Femur (tissue), 1 donor: Measurements from ENCODE around the gene SLC39A3.

Experiments
- DNase-seq: peaks from one replicate; pipeline ENCODE4 v3.0.0-alpha.2; 2017

Gene SLC39A3

DNA sequence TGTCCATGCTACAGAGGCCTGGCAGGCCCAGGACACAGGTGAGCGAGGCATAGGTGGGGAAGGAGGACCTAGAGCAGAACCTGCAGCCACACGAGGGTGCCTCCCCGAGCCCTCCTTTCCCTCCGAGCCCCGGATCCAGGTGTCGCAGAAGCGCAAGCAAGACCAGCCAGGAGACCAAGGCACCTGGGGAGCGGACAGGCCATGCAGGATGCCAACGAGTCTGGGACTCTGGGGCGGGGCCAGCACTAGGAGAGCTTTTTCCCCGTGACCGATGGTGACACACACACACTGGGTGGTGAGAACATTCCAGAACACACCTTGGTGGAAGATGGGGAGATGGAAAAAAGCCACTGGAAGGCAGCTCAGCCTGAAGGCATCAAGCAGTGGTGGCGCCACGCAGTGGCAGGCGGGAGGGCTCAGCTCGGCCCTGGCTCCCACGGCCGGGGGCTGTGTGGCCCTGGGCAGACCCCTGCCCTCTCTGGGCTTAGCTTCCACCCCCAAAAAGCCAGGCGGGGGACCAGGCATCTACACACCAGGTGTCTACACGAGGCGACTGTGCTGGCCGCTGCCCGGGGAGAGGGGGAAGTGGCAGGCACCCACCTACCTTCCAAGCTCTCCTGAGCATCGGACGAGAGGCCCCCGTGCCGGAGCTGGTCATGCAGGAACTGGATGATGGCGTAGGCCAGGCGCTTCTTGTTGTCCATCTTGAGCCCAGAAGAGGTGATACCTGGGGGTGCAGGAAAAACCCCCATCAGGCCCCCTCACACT is 28.7 kb upstream of the SLC39A3 start:
- no peak for DNase-seq

DNA sequence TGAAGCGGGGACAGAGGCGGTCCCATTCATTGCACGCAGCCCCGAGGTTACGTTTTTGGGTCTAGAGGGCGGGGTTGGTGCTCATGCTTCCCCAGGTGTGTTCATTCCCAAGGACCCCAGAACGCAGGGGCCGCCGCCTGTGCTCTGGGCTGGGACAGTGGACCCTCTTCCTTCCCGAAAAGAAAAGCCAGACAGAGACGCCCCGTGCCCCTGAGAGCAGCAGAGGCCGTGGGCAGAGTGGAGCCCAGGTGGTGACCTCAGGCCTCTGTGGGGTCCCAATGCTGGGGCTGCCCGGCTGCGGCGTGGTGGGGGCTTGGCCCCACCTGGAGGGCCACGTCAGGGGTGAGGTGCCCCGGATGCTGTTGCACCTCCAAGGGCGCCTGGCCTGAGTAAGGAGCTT is 27.9 kb upstream of the SLC39A3 start:
- no peak for DNase-seq

DNA sequence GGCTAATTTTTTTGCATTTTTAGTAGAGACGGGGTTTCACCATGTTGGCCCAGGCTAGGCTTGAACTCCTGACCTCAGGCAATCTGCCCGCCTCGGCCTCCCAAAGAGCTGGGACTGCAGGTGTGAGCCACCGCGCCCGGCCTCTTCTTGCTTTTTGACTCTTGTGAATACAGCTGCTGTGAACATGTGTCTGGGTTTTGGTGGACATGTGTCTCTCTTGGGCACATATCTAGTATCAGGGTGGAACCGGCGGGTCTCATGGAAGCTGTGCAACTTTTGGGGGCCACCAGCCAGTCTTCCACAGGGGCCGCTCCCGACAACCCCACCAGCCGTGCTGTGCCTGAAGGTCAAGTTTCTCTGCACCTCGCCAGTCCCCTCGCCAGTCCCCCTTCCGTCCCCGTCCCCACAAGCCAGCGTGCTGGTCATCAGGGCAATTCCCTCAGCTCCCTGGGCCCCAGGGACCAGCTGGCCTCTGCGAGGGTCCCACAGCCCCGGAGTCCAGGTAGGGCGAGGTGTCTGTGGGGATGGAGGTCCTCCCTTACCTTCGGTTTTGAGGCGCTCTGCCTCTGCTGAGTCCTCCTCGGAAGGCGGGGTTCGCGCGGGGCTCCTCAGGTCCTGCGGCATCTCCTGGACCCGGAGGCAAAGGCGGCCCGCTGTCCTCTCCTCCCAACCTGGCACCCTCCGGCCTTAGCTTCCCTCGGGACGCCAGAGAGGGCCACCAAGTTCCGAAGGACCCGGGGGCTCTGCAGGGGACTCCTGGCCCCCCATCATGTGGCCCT is 27.0 kb upstream of the SLC39A3 start:
- no peak for DNase-seq

DNA sequence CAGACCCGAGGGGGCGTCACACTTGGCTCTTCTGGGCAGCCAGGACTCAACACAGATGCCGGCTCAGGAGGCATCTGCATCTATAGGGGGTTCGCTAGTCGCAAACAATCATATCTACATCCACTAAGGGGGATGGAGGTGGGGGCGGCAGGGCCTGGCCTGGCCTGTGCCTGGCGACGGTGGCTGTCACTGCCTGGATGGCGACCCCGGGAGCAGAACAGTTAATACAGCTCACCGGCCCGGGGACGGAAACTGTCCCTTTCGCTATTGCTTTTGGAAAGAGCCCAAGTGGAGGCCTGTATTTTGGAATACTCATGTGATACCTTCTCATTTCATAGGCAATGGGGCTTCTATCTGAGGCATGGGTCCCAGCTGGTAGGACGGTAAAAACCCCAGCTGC is 25.6 kb upstream of the SLC39A3 start:
- DNase-seq, result no peak

DNA sequence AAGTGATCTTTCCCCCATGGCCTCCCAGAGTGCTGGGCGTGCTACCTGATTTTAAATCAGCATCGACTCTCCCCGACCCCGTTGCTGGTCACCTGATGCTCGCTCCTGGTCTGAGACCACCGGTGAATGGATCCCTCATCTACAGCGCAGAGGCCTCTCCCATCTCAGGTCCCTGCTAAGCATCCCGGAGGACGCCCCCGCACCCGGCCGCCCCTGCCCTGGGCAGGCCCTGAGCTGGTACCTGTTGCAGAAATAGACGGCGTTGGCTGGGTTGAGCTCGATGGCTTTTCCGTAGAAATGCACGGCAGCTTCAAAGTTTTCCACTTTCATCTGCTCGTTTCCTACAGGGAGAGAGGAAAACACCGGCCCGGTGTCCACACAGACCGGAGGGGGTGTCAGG is 25.1 kb upstream of the SLC39A3 start:
- DNase-seq, result no peak

DNA sequence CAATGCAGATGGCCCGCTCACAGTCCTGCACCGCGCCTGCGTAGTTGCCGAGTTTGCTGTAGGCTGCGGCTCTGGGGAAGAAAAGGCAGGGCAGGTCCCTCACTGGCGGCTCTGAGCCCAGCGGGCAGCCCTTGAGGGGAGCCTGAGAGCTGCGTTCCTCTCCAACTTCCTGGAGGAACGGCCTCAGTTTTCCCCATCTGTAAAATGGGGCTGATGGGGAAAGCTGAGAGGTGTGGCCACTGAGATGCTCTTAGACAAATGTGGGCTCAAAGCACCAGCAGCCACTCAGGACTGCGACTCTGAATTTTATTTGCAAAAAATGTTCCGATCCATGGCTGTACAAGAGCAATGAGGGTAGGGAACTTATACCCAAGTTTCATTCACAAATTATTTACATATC is 23.9 kb upstream of the SLC39A3 start:
- no peak for DNase-seq

DNA sequence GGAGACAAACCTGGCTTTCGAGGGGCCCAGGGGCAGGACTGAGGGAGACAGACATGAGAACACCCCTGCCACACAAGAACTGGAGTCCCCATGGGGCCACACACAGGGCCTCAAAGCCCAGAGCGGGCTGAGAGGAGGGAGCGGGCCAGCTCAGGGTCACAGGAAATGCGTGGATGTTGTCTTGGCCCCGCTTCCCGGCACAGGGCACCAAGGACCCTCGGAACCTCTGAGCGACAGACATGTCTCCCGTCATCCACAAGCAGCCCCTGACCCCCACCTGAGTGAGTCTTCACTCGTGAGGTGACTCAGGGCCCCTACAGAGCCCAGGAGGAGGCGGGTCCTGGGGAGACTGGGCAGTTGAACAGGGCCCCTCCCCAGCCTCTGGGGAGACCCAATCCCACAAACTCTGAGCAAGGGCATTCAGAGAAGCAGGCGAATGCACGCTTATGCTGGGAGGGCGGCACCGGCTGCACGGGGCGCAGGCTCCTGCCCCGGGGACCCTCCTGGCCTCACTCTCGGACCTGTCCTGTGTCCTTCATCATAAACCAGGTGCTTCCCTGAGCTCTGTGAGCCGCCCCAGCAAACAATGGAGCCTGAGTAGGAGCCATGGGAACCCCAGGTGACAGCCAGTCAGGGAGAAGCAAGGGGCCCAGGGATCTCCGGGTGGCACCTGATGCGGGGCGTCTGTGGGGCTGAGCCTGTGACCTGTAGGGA is 23.1 kb upstream of the SLC39A3 start:
- no peak for DNase-seq

DNA sequence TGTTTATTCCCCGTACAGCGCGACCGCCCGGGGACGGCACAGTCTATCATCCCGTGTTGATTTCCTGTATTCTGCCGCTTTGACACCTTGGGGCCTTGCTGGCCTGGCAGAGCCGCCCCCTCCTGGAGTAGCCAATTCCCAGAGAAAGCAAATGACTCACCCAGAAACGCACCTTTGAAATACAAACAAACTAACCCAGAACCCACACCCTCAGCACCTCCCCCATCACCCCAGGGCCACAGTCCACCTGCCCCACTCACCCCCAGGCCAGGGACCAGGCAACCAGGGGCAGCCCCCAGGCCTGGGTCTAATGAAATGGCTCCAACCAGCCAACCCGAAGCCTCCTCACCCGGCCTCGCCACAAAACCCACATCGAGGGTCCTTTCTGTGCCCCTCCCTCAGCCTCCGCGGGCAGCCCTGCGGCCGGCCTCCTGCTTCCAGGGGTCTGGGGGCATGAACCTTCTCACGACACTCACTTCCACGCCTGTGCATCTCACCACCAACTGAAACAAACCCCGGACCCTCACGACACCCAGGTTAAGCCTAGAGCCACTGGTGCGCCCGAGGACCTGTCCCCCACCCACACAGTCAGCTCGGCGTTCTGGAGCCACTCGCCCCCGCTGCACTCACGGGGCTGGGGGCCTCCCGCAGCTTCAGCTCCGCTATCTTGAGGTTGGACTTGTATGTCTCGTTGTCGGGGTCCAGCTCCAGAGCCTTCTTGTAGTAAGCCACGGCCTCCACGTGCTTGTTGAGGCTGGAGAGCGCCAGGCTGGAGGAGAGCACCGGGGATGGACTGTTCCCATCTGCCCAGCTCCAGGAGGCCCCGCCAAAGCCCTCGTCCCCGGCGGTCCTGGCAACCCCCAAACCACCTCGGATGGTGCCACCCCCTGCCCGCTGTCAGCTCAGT is 22.3 kb upstream of the SLC39A3 start:
- no peak for DNase-seq

DNA sequence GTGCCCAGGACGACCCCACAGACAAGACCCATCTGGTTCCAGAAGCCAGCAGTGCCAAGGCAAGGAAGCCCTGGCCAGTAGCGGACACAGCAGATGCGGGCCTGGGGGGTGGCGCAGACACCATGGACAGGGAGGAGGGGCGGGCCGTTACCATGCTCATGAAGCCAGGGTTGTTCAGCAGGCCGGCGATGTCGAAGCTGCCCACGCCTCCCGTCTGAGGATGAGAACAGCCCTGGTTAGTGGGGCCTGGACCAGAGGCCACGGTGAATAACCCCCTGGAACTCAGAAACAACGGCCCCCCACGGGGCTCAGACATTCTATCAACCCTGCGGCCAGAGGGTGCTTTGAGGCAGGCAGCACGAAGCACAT is 21.5 kb upstream of the SLC39A3 start:
- DNase-seq, result no peak

DNA sequence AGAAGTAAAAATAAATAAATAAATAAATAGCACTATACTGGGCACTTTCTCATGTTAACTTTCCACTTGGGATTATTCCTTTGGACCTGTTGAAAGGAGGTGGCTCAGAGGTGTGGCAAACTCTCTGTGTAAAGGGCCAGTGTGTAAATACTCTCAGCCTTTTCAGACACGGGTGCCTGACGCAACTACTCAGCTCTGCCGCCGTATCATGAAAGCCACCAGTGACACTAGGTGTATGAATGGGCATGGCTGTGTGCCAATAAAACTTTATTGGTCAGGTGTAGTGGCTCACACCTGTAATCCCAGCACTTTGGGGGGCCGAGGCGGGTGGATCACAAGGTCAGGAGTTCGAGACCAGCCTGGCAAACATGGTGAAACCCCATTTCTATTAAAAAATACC is 20.1 kb upstream of the SLC39A3 start:
- DNase-seq, result no peak

DNA sequence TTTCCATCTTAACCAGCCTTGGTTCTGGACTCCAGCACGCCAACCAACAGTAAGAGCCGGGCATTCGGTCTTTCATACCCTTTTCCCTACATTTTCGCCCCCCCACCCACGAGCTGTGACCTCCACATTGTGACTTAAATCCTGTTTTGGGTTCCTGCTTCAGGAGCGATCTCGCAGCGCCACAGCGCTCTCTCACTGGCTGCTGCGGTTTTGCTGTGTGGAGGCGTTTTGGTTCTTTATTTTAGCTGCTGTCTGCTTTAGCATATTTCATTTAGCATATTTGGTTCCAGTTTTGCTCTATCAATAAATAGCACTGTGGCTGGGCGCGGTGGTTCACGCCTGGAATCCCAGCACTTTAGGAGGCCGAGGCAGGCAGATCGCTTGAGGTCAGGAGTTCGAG is 19.5 kb upstream of the SLC39A3 start:
- DNase-seq, result no peak

DNA sequence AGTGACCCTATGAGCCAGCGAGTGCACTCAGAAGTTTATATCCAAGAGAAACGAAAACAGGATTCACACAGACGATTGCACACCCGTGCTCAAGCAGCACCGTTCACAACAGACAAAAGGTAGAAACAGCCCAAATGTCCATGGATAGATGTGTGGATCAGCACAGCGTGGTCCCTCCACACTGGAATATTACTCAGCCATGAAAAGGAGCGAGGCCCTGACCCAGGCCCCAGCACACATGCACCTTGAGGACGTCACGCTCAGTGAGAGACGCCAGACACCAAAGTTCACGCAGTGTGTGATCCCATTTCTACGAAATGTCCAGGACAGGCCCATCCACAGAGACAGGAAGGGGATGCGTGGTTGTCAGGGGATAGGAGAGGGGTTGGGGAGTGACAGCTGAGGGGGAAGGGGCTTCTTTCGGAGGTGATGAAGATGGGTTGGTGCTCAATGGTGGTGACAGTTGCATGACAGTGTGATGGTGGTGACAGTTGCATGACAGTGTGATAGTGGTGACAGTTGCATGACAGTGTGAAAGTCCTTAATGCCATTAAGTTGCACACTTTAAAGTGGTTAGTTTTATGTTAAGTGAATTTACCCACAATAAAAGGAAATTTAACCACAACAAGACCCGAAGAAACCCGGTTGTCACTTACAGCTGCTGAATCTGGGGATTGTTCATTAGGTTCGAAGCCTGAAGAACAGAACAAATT is 18.9 kb upstream of the SLC39A3 start:
- no peak for DNase-seq

DNA sequence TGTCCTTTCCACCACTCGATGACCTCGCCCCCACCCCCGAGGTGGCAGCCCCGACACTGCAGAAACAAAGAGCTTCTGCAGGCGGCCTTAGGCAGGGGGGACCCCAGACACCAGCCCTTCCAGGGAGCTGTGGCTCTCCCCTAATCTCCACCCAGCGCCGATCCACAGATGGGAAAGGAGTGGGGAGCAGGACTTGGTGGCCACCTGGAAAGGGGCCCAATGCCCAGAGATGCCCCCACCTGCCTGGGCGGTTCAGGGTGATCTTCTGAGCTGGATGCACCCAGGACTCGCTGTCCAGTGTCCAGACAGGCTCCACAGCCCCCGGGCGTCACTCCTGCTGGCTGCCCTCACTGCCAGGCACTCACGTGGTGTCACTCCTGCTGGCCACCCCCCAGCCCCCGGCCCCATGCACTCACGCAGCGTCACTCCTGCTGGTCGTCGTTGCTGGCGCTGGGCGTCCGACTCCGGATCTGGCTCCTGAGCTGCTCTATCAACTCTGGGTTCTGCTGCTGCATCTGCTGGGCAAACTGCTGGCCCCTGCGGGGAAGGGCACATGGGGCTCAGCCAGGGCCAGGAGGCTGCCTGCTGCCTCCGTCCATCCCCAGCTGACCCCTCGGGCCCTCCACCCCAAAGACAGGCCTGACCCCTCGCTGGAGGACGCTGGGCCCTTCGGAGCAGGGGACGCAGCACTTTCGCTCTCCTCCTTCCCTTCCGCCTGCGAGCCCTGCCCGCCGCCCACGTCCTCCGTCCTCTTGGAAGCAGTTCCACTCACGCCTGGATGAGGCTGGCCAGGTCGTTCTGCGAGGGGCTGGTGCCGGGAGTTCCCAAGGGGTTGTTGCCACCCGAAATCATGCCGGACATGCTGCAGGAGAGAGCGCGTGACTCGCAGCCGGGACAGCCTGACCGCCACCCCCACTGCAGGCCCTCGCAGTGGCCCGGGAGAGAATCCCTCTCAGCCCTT is 17.4 kb upstream of the SLC39A3 start:
- no peak for DNase-seq

DNA sequence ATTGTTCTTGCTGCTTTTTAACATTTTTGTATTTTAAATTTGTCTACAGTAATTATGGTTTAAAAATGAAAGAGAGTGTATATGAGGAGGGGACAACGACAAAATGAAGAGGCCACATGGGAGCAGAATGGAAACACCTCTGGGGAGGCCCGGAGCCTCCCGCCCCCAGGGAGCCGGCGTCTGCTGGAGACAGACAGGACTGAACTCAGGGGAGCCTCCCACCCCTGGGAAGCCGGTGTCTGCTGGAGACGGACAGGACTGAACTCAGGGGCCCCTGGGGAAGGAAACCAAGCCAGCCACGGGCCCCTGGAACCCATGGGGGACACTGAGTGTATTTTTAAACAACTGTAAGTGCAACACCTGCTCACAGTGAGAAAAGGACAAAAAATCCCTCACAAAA is 16.7 kb upstream of the SLC39A3 start:
- DNase-seq, result no peak

DNA sequence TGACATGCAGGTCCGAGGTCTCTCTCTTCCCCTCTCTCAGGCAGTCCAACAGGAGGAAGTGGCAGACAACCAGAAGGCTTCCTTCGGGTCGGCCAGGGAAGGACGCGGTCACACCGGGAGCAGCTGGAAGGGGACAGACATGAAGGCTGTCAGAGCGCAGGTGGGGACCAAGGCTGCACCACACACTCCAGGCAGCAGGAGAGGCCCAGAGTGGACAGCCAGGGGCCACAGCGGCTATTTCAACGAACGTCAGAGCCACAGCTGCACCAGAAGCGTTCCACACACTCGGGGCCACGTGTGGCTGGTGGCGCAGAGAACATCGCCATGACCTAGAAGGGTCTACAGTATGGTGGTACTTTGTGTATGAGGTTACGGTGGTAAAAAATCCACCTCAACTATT is 16.0 kb upstream of the SLC39A3 start:
- no peak for DNase-seq

DNA sequence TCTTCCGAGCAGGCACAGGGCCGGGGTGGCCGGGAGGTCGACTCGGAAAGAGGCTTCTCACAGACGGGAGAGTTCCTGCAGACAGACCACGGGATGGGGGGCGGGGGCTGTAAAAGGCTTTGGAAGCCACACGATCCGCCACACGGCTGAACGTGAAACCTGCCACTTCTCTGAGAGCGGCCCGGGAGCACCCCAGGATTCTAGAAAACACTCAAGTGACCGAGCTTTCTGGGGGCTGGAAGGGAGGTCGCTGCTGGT is 15.6 kb upstream of the SLC39A3 start:
- no peak for DNase-seq

DNA sequence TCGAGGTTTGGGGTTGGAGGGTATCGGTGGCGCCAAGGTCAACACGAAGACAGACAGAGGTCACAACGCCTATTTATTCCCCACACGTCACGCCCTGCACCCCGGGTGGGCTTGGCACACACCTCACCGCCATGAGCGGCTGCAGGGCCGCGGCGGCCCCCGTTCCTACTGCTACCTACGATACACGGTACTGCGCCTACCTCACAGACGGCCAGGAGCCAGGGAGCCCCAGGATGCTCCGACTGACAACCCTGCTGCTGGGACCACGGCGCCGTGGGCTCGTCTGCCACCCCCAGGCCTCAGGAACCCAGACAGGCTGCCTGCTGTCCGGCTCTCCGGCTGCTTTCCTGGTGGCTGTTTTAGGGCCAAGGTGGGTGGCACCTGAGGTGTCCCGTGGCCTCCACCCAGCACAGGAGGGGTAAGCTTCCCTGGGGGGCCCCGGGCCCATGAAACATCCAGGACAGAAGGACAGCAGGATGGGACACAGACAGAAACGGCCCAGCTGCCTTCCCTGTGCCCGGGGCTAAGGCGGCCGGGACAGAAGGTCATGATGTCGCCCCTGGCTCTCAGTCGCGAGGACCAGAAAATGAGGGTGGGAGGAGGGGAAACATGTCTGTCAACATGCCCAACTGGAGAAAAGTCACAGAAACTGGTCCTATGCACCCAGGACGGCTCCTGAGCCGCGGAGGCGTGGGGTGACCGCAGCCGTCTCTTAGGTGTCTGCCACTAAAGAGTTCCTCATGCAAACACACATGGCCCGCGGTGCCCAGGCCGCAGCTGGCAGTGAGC is 15.0 kb upstream of the SLC39A3 start:
- no peak for DNase-seq

DNA sequence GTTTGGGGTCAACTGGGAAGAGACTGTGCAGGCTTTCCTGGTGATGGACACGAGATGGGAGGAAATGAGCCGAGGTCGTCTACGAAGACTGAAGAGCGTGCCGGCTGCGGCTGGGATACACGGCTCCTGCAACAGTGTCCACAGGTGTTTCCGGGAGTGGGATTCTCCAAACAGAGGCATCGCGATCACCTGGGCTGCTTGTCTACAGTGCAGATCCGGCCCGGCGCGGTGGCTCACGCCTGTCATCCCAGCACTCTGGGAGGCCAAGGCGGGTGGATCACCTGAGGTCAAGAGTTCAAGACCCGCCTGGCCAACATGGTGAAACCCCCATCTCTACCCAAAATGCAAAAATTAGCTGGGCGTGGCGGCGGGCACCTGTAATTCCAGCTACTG is 11.6 kb upstream of the SLC39A3 start:
- no peak for DNase-seq

DNA sequence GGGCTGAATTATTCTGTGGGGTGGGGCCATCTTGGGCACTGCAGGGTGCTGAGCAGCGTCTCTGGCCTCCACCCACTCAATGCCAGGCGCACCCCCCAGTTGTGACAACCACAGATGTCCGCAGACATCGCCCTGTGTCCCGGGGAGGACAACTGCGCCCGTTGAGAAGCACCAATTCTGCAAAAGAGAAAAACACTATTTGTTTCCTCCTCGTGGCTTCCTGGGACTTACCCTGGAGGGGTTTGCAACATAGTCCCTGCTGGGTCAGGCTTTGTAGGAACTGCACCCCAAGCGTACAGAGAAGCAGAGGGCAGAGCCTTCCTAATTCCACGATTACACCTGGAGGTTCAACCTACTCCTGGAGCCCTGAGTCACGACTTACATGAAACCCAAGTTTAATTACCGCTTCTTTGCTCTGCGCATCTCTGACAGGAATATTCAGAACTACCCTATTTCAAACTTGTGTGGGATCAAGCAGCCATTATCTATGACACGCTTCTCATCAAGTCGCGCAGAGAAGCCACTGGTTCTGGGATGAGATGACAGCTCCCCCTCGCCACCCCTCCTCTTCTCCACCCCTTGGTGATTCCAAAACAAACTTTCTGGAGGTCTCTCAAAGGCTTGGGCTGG is 11.1 kb upstream of the SLC39A3 start:
- DNase-seq, result no peak

DNA sequence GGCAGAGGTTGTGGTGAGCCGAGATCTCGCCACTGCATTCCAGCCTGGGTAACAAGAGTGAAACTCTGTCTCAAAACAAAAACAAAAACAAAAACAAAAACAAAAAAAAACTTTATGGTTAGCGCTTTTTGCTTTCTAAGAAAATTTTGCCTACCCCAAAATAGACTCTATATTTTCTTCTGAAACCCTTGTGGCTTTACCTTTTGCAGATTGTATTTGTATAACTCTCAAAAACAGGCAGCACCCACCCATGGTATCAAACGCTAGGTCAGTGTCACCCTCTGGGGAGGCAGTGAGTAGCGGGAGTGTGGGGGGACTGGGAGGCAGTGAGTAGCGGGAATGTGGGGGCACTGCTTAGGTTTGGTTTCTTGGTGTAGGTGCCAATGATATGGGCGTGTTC is 7.5 kb upstream of the SLC39A3 start:
- DNase-seq, result no peak
